DND-41 (cell line): Measurements from ENCODE around the gene TRIM14.

Experiments used
- ATAC-seq: fragments of 200-7000 bp; cut with Tn5 transposase; 3 replicates; pipeline ENCODE4 v1.9.1; 2021; ENCODE audit warnings: low read depth; ENCODE audit not compliant: insufficient read depth
- DNase-seq: peaks from one replicate; pipeline ENCODE4 v3.0.0-alpha.2; 2020
- H2AFZ ChIP-seq: 2 replicates; pipeline ENCODE4 v1.6.0; 2012; ENCODE audit warnings: low read depth, low read length
- H3K27ac ChIP-seq: 2 replicates; pipeline ENCODE4 v1.5.1; 2012; ENCODE audit warnings: low read length, inconsistent platforms
- H3K27me3 ChIP-seq: fragments of 200-600 bp; sonication (generic); 2 replicates; pipeline ENCODE4 v1.6.0; 2012; ENCODE audit warnings: low read length, mild to moderate bottlenecking, inconsistent platforms; ENCODE audit not compliant: insufficient read depth, poor library complexity
- H3K36me3 ChIP-seq: 2 replicates; pipeline ENCODE4 v1.5.1; 2012; ENCODE audit warnings: low read length, inconsistent platforms; ENCODE audit not compliant: insufficient read depth
- H3K4me1 ChIP-seq: 2 replicates; pipeline ENCODE4 v1.5.1; 2012; ENCODE audit warnings: mild to moderate bottlenecking, low read length; ENCODE audit not compliant: insufficient read depth
- H3K4me2 ChIP-seq: 2 replicates; pipeline ENCODE4 v1.6.0; 2012; ENCODE audit warnings: mild to moderate bottlenecking, moderate library complexity, low read length, inconsistent platforms; ENCODE audit not compliant: insufficient read depth
- H3K4me3 ChIP-seq, 2 experiments: fragments of 200-600 bp in 1 of 2; shearing (Covaris generic) in 1 of 2; 2 replicates each; pipeline ENCODE4 v1.5.1; 2012 to 2016; ENCODE audit warnings: inconsistent platforms in 2 of 2, low read length in 2 of 2, mild to moderate bottlenecking in 2 of 2, low read depth in 1 of 2, moderate library complexity in 1 of 2
- H3K79me2 ChIP-seq: 2 replicates; pipeline ENCODE4 v1.6.0; 2012; ENCODE audit warnings: low read length, inconsistent platforms; ENCODE audit not compliant: insufficient read depth
- H3K9ac ChIP-seq: 2 replicates; pipeline ENCODE4 v1.6.0; 2012; ENCODE audit warnings: low read depth, mild to moderate bottlenecking, inconsistent platforms, low read length, moderate library complexity
- H3K9me3 ChIP-seq: 2 replicates; pipeline ENCODE4 v1.5.1; 2012; ENCODE audit warnings: low read length, moderate library complexity, mild to moderate bottlenecking, inconsistent platforms; ENCODE audit not compliant: insufficient read depth, severe bottlenecking
- H4K20me1 ChIP-seq: 2 replicates; pipeline ENCODE4 v1.6.0; 2012; ENCODE audit warnings: low read length; ENCODE audit not compliant: insufficient read depth
- EZH2 ChIP-seq: IDR thresholded peaks from 3 replicates; pipeline ENCODE4 v1.6.1; 2012; ENCODE audit warnings: borderline replicate concordance, low read depth, mild to moderate bottlenecking, moderate library complexity, low read length, inconsistent platforms; ENCODE audit not compliant: severe bottlenecking
- TF ChIP-seq, protein P1 (sequence below): IDR thresholded peaks from 2 replicates; pipeline ENCODE4 v1.5.1; 2012; ENCODE audit warnings: borderline replicate concordance, low read length, moderate library complexity, mild to moderate bottlenecking; ENCODE audit not compliant: poor library complexity, severe bottlenecking; ENCODE audit errors: extremely low read depth

The TRIM14 gene

GRCh38 chr9:98101868-98102273, 17.2 kb downstream of the TRIM14 start:
- Histone ChIP-seq H3K27ac (peak overlapping the region; percentile 99), H3K36me3 (peaks cover 55% of the 10 kb centered on the region), H4K20me1 (no peaks in the 10 kb centered on the region), H3K27me3 (no peaks in the 10 kb centered on the region), H3K79me2 (peaks cover 56% of the 10 kb centered on the region), H3K4me3 (peak overlapping the region in 1 of 2 experiments; percentile 43; a peak in 2 of 4 replicates), H3K4me1 (peaks cover 59% of the 10 kb centered on the region), H3K9me3 (no peaks in the 10 kb centered on the region), H3K9ac (peak overlapping the region; percentile 59), H2AFZ (no peak overlapping the region), H3K4me2 (peak overlapping the region; percentile 65)
- DNase-seq (peak; percentile 92), ATAC-seq (peak; percentile 92)
- TF ChIP-seq, protein P1, sequence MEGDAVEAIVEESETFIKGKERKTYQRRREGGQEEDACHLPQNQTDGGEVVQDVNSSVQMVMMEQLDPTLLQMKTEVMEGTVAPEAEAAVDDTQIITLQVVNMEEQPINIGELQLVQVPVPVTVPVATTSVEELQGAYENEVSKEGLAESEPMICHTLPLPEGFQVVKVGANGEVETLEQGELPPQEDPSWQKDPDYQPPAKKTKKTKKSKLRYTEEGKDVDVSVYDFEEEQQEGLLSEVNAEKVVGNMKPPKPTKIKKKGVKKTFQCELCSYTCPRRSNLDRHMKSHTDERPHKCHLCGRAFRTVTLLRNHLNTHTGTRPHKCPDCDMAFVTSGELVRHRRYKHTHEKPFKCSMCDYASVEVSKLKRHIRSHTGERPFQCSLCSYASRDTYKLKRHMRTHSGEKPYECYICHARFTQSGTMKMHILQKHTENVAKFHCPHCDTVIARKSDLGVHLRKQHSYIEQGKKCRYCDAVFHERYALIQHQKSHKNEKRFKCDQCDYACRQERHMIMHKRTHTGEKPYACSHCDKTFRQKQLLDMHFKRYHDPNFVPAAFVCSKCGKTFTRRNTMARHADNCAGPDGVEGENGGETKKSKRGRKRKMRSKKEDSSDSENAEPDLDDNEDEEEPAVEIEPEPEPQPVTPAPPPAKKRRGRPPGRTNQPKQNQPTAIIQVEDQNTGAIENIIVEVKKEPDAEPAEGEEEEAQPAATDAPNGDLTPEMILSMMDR = no peak
- no peak for TF ChIP-seq EZH2

DNA sequence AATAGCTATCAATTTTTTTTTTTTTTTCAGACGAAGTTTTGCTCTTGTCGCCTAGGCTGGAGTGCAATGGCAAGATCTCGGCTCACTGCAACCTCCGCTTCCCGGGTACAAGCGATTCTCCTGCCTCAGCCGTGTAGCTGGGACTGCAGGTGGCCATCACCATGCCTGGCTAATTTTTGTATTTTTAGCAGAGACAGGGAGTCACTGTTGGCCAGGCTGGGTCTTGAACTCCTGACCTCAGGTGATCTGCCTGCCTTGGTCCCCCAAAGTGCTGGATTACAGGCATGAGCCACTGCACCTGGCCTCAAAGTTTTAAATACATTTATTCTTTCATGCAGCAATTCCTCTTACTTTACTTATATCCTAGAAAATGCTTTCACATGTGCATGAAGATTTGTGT, 17.6 kb downstream of the TRIM14 start:
- 0 out of 3 replicates have a peak, but pooled peaks have one; percentile 1 for ATAC-seq
- H2AFZ ChIP-seq = no peak overlapping the region
- H4K20me1 ChIP-seq = no peaks in the 10 kb centered on the region
- H3K27ac ChIP-seq = peak overlapping the region; percentile 94
- peaks cover 51% of the 10 kb centered on the region for H3K79me2 ChIP-seq
- H3K36me3 ChIP-seq = peaks cover 57% of the 10 kb centered on the region
- no peaks in the 10 kb centered on the region for H3K9me3 ChIP-seq
- H3K9ac ChIP-seq = peak overlapping the region; percentile 56
- peaks cover 58% of the 10 kb centered on the region for H3K4me1 ChIP-seq
- H3K4me2 ChIP-seq = peak overlapping the region; percentile 47
- no peaks in the 10 kb centered on the region for H3K27me3 ChIP-seq
- H3K4me3 ChIP-seq = 0 out of 4 replicates have a peak overlapping the region, but pooled peaks of 1 of the 2 experiments have one; percentile 12
- no peak for TF ChIP-seq EZH2
- TF ChIP-seq, protein P1 = no peak
- DNase-seq = no peak

GRCh38 chr9:98100456-98100855, 18.6 kb downstream of the TRIM14 start:
- no peak overlapping the region for H3K9ac ChIP-seq
- no peaks in the 10 kb centered on the region for H4K20me1 ChIP-seq
- no peak for DNase-seq
- H3K79me2 ChIP-seq = peaks cover 42% of the 10 kb centered on the region
- no peak overlapping the region for H3K4me3 ChIP-seq
- no peak overlapping the region for H2AFZ ChIP-seq
- H3K4me1 ChIP-seq = peaks cover 49% of the 10 kb centered on the region
- peaks cover 57% of the 10 kb centered on the region for H3K36me3 ChIP-seq
- no peak for ATAC-seq
- TF ChIP-seq, protein P1 = no peak
- TF ChIP-seq EZH2 = no peak
- H3K27ac ChIP-seq = peak overlapping the region; percentile 44
- no peak overlapping the region for H3K4me2 ChIP-seq
- H3K27me3 ChIP-seq = no peaks in the 10 kb centered on the region
- H3K9me3 ChIP-seq = no peaks in the 10 kb centered on the region

GRCh38 chr9:98099898-98100297, 19.1 kb downstream of the TRIM14 start:
- no peak overlapping the region for H3K4me2 ChIP-seq
- no peaks in the 10 kb centered on the region for H3K27me3 ChIP-seq
- peaks cover 36% of the 10 kb centered on the region for H3K79me2 ChIP-seq
- no peak overlapping the region for H3K9ac ChIP-seq
- ATAC-seq (no peak), DNase-seq (no peak)
- no peaks in the 10 kb centered on the region for H3K9me3 ChIP-seq
- H3K4me3 ChIP-seq = no peak overlapping the region
- peak overlapping the region; percentile 44 for H3K27ac ChIP-seq
- peaks cover 44% of the 10 kb centered on the region for H3K4me1 ChIP-seq
- TF ChIP-seq, protein P1 = no peak
- TF ChIP-seq EZH2 = no peak
- no peak overlapping the region for H2AFZ ChIP-seq
- H3K36me3 ChIP-seq = peaks cover 57% of the 10 kb centered on the region
- H4K20me1 ChIP-seq = no peaks in the 10 kb centered on the region
